Small intestine (tissue), 7 donors: ENCODE measurements around the gene KCP. TPM values are rescaled to one million over a fixed set of nuclear protein-coding genes. Genes with fewer than 3 reads are reported as not detected.

ENCODE experiments used
- DNase-seq, 2 donors: peaks; one replicate each; pipeline versions ENCODE4 v3.0.0 to v3.0.0-alpha.2; 2013
- FAIRE-seq: peaks from 2 replicates; lab custom pipeline; 2012; peaks lifted over from hg19 to GRCh38; lab: Jason Lieb, UNC
- H3K27ac ChIP-seq, 3 donors: one replicate each; pipeline ENCODE4 v1.5.1; 2013; ENCODE audit warnings: low read length in 2 of 3, mild to moderate bottlenecking in 2 of 3, control low read depth in 1 of 3, inconsistent platforms in 1 of 3, low read depth in 1 of 3, moderate library complexity in 1 of 3
- H3K27me3 ChIP-seq, 3 donors: one replicate each; pipeline ENCODE4 v1.6.1; 2013; ENCODE audit warnings: low read length in 3 of 3, inconsistent platforms in 1 of 3; ENCODE audit not compliant: control insufficient read depth in 3 of 3, insufficient read depth in 3 of 3
- H3K36me3 ChIP-seq, 3 donors: one replicate each; pipeline ENCODE4 v1.6.1; 2013; ENCODE audit warnings: low read length in 3 of 3, inconsistent platforms in 1 of 3, low read depth in 1 of 3, mild to moderate bottlenecking in 1 of 3, moderate library complexity in 1 of 3; ENCODE audit not compliant: control insufficient read depth in 3 of 3, insufficient read depth in 2 of 3
- H3K4me1 ChIP-seq, 3 donors: one replicate each; pipeline ENCODE4 v1.6.1; 2013; ENCODE audit warnings: low read length in 2 of 3, inconsistent platforms in 1 of 3, low read depth in 1 of 3, mild to moderate bottlenecking in 1 of 3, moderate library complexity in 1 of 3; ENCODE audit not compliant: control insufficient read depth in 3 of 3, insufficient read depth in 2 of 3
- H3K4me3 ChIP-seq, 3 donors: one replicate each; pipeline ENCODE4 v1.5.1; 2013; ENCODE audit warnings: low read length in 3 of 3, control low read depth in 1 of 3, inconsistent platforms in 1 of 3, low read depth in 1 of 3, mild to moderate bottlenecking in 1 of 3, moderate library complexity in 1 of 3
- H3K9me3 ChIP-seq, 2 donors: one replicate each; pipeline ENCODE4 v1.6.1; 2013; ENCODE audit warnings: low read depth in 1 of 2, low read length in 1 of 2; ENCODE audit not compliant: control insufficient read depth in 2 of 2, insufficient read depth in 1 of 2
- WGBS, 3 donors: extraction: QIAGEN DNeasy Blood & Tissue Kit; methylation state at CpG; one replicate each; pipeline ENCODE4 v1.1.7; 2013; 5-methylcytosine and 5-hydroxymethylcytosine counted together
- polyA plus RNA-seq, 4 donors: library from polyadenylated mRNA; stranded (reverse) in 3 of 4; unstranded in 1 of 4; fragments of 200-250 nt in 3 of 4; fragments of 120-200 nt in 1 of 4; gene quantifications; one replicate each; pipeline versions ENCODE4 v1.2.1 to v1.2.3, GENCODE V29; 2013
- donor health status: healthy with polysubstance abuse.
- donor health status: control.
- donor health status: control.
- donor health status: Bipolar disorder and iron deficiency.
- donor health status: healthy.

Gene KCP
- polyA plus RNA-seq, 4 donors, result 0.52 to 5.1 (median 1.9) TPM

- FAIRE-seq (no peak), DNase-seq (no peak)
- 68 to 82% (median 81%) methylated on average over 1 of the region's 1 CpG for WGBS, 3 donors
- H3K4me3 ChIP-seq, result no peak overlapping the region
- no peaks in the 10 kb centered on the region for H3K36me3 ChIP-seq
- H3K9me3 ChIP-seq, result no peaks in the 10 kb centered on the region
- peak overlapping the region in 1 of 3 donors; percentile 89 for H3K27ac ChIP-seq
- peaks cover 0 to 51% (median 0%) of the 10 kb centered on the region in 3 donors for H3K4me1 ChIP-seq
- H3K27me3 ChIP-seq, result peaks cover 0 to 23% (median 9%) of the 10 kb centered on the region in 3 donors
Observed at GRCh38 chr7:128826916-128827247, 83.6 kb downstream of the KCP start.

Other genes starting within 250 kb of the KCP start
- gene GARIN1A, start 238.4 kb downstream of the KCP start, polyA plus RNA-seq, result 1 to 10 TPM in 3 of 4 donors, under 1 TPM in 1; 0.37 to 2.0 (median 1.5) TPM
- gene CALU, start 171.3 kb downstream of the KCP start, polyA plus RNA-seq, result 10 to 100 TPM in 2 of 4 donors, 1 to 10 TPM in 2; 6.0 to 75.3 (median 23.9) TPM
- gene OPN1SW, start 134.9 kb downstream of the KCP start, polyA plus RNA-seq, result under 1 TPM in 1 of 4 donors, not detected in 3; 0.13 TPM
- 1 to 10 TPM in 2 of 4 donors, under 1 TPM in 2; 0.22 to 4.5 (median 1.5) TPM for gene CCDC136, start 118.7 kb downstream of the KCP start, polyA plus RNA-seq
- 10 to 100 TPM in 3 of 4 donors, 1 to 10 TPM in 1; 8.1 to 31.9 (median 11.5) TPM for gene FLNC, start 80.3 kb downstream of the KCP start, polyA plus RNA-seq
- gene ATP6V1F, start 47.9 kb downstream of the KCP start, polyA plus RNA-seq, result 100 to 1,000 TPM; 145 to 239 (median 191) TPM
- gene IRF5, start 27.2 kb upstream of the KCP start, polyA plus RNA-seq, result 10 to 100 TPM in 1 of 4 donors, 1 to 10 TPM in 3; 3.3 to 17.3 (median 6.2) TPM
- gene TNPO3, start 144.4 kb upstream of the KCP start, polyA plus RNA-seq, result 10 to 100 TPM; 14.1 to 34.1 (median 17.2) TPM
- gene TSPAN33, start 234.0 kb upstream of the KCP start, polyA plus RNA-seq, result 10 to 100 TPM in 1 of 4 donors, 1 to 10 TPM in 2, under 1 TPM in 1; 0.67 to 12.6 (median 4.7) TPM